ENCODE results near the gene CHRNB1. TPM values are rescaled to one million over a fixed set of nuclear protein-coding genes. Genes with fewer than 3 reads are reported as not detected.
A peak's percentile ranks its signal among the peaks of the same experiment; 100 is the strongest.

Gene CHRNB1
- total RNA-seq, 1 donor from 2014 or later: 16.4 TPM

DNA sequence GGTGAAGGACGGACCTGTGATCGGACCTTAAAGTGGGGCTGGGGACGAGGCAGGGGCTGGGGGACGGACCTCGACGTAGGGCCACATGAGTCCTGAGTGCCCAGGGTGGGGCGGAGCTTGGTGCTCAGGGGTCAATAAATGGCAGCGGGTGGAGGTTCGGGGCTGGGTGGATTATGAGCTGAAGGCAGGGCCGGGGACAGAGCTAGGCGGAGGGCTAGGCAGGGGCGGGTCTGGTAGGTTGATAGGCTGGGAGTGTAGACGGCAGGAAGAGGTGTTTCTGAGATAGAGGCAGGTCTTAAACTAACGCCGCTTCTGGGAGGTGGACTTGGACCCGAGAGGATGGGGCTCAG, 733 bp downstream of the CHRNB1 start:
- no peak for DNase-seq (ENCODE audit: extremely low spot score, unreplicated experiment)
- Mint-ChIP-seq H3K27me3 (peaks cover 47% of the 10 kb centered on the region), H3K9me3 (no peaks in the 10 kb centered on the region), H3K27ac (peak overlapping the region; percentile 82), H3K4me3 (peak overlapping the region; percentile 89), H3K36me3 (peaks cover 8% of the 10 kb centered on the region), H3K4me1 (ENCODE audit: unreplicated experiment) (peaks cover 26% of the 10 kb centered on the region)
- TF ChIP-seq, protein P1, sequence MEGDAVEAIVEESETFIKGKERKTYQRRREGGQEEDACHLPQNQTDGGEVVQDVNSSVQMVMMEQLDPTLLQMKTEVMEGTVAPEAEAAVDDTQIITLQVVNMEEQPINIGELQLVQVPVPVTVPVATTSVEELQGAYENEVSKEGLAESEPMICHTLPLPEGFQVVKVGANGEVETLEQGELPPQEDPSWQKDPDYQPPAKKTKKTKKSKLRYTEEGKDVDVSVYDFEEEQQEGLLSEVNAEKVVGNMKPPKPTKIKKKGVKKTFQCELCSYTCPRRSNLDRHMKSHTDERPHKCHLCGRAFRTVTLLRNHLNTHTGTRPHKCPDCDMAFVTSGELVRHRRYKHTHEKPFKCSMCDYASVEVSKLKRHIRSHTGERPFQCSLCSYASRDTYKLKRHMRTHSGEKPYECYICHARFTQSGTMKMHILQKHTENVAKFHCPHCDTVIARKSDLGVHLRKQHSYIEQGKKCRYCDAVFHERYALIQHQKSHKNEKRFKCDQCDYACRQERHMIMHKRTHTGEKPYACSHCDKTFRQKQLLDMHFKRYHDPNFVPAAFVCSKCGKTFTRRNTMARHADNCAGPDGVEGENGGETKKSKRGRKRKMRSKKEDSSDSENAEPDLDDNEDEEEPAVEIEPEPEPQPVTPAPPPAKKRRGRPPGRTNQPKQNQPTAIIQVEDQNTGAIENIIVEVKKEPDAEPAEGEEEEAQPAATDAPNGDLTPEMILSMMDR (conservative IDR thresholded peaks at IDR 0.05): no peak

- H3K4me3 Mint-ChIP-seq: no peak overlapping the region
- H3K27ac Mint-ChIP-seq: no peak overlapping the region
- no peak for DNase-seq (ENCODE audit: extremely low spot score, unreplicated experiment)
- peaks cover 11% of the 10 kb centered on the region for H3K36me3 Mint-ChIP-seq
- no peaks in the 10 kb centered on the region for H3K9me3 Mint-ChIP-seq
- TF ChIP-seq, protein P1 (conservative IDR thresholded peaks at IDR 0.05): no peak
- peaks cover 17% of the 10 kb centered on the region for H3K4me1 Mint-ChIP-seq (ENCODE audit: unreplicated experiment)
- peaks cover 31% of the 10 kb centered on the region for H3K27me3 Mint-ChIP-seq
These were observed 3.6 kb downstream of the CHRNB1 start for GRCh38 chr17:7448461-7448860.

- Mint-ChIP-seq H3K4me1 (ENCODE audit: unreplicated experiment) (peaks cover 11% of the 10 kb centered on the region), H3K4me3 (peak overlapping the region; percentile 30), H3K36me3 (peaks cover 8% of the 10 kb centered on the region), H3K9me3 (no peaks in the 10 kb centered on the region), H3K27ac (peak overlapping the region; percentile 82), H3K27me3 (no peaks in the 10 kb centered on the region)
- TF ChIP-seq, protein P1 (conservative IDR thresholded peaks at IDR 0.05): no peak
- DNase-seq (ENCODE audit: extremely low spot score, unreplicated experiment): no peak
These were observed 15.2 kb downstream of the CHRNB1 start for GRCh38 chr17:7459961-7460545.

DNA sequence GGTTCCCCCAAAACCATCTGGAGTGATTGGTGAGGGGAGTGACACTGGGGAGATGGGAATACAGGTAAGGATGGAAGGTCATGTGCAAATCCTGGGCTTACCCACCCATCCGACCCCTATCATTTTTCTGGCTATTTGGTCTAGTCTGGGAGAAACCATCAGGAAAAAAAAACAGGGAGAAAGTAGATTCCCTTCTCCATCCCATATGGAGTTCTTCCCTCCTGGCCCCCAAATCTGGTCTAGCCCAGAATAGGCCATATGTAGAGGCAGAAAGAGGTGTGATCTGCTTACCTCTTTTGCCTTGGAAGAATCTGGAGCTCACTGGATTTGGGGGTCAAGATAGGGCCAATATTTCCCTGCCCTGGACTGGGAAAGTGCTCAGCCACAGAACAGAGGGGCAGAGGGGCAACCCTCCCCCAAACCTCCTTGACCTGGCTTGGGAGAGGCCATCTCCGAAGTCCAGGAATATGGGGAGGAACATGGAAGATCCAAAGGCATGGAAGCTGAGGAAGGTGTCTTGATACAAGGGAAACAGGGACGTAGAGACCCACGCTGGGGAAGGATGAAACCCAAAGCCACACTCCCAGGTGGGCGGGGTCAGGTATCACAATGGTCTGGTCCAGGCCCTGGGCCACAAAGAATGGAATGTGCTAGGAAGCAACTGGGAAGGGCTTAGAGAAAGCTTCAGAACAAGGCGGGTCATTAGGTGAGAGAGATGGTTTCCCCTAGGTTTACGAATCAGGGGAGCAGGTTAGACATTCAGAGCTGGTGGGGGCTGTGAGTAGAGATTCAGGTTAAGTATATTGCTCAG, 16.2 kb downstream of the CHRNB1 start:
- Mint-ChIP-seq H3K4me1 (ENCODE audit: unreplicated experiment) (peaks cover 5% of the 10 kb centered on the region), H3K9me3 (no peaks in the 10 kb centered on the region), H3K27me3 (no peaks in the 10 kb centered on the region), H3K36me3 (peaks cover 3% of the 10 kb centered on the region), H3K27ac (peak overlapping the region; percentile 62), H3K4me3 (no peak overlapping the region)
- TF ChIP-seq, protein P1 (conservative IDR thresholded peaks at IDR 0.05): no peak
- DNase-seq (ENCODE audit: extremely low spot score, unreplicated experiment): no peak

- no peak for DNase-seq (ENCODE audit: extremely low spot score, unreplicated experiment)
- TF ChIP-seq, protein P1 (conservative IDR thresholded peaks at IDR 0.05): no peak
- no peak overlapping the region for H3K27ac Mint-ChIP-seq
- H3K4me3 Mint-ChIP-seq: no peak overlapping the region
- peaks cover 3% of the 10 kb centered on the region for H3K36me3 Mint-ChIP-seq
- peaks cover 5% of the 10 kb centered on the region for H3K4me1 Mint-ChIP-seq (ENCODE audit: unreplicated experiment)
- H3K9me3 Mint-ChIP-seq: no peaks in the 10 kb centered on the region
- H3K27me3 Mint-ChIP-seq: no peaks in the 10 kb centered on the region
These were observed 17.9 kb downstream of the CHRNB1 start for GRCh38 chr17:7462474-7463371.
